Fibroblast of pulmonary artery (primary cell): ENCODE data around the gene LUZP1.

Experiments
- DNase-seq: peaks from one replicate; pipeline ENCODE4 v3.0.0-alpha.2; 2010; ENCODE audit warnings: low read depth
- H3K4me3 ChIP-seq: replicated peaks from 2 replicates; pipeline ENCODE4 v1.5.1; 2011; ENCODE audit warnings: low read depth, mild to moderate bottlenecking, control low read depth, low read length, moderate library complexity
- TF ChIP-seq, protein P1 (sequence below): IDR thresholded peaks from 2 replicates; pipeline ENCODE4 v1.5.1; 2011; ENCODE audit warnings: mild to moderate bottlenecking, control low read depth, low read length, inconsistent platforms; ENCODE audit errors: missing control alignments

Gene LUZP1

DNA sequence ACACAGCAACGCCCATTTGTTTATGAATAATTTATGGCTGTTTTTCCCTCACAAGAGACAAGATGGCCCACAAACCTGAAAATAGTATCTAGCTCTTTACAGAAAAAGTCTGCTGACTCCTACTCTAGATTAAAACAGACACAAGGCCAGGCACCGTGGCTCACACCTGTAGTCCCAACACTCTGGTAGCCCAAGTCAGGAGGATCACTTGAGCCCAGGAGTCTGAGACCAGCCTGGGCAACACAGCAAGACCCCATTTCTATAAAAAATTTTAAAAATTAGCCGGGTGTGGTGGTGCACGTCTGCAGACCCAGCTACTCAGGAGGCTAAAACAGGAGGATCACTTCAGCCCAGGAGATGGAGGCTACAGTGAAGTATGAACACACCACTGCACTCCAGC is 34.6 kb downstream of the LUZP1 start:
- TF ChIP-seq, protein P1, sequence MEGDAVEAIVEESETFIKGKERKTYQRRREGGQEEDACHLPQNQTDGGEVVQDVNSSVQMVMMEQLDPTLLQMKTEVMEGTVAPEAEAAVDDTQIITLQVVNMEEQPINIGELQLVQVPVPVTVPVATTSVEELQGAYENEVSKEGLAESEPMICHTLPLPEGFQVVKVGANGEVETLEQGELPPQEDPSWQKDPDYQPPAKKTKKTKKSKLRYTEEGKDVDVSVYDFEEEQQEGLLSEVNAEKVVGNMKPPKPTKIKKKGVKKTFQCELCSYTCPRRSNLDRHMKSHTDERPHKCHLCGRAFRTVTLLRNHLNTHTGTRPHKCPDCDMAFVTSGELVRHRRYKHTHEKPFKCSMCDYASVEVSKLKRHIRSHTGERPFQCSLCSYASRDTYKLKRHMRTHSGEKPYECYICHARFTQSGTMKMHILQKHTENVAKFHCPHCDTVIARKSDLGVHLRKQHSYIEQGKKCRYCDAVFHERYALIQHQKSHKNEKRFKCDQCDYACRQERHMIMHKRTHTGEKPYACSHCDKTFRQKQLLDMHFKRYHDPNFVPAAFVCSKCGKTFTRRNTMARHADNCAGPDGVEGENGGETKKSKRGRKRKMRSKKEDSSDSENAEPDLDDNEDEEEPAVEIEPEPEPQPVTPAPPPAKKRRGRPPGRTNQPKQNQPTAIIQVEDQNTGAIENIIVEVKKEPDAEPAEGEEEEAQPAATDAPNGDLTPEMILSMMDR, result no peak
- no peak overlapping the region for H3K4me3 ChIP-seq
- DNase-seq, result no peak

DNA sequence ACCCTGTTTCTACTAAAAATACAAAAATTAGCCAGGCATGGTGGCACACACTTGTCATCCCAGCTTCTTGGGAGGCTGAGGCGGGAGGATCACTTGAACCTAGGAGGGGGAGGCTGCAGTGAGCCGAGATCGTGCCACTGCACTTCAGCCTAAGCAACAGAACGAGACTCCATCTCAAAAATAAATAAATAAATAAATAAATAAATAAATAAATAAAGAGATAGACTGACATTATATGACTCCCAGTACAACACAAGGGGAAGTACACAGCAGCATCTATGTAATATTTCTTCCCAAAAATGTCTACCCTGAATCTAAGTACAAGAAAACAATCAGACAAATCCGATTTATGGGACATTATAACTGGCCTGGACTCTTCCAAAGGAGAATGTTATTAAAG is 35.1 kb downstream of the LUZP1 start:
- no peak for DNase-seq
- TF ChIP-seq, protein P1, result no peak

DNA sequence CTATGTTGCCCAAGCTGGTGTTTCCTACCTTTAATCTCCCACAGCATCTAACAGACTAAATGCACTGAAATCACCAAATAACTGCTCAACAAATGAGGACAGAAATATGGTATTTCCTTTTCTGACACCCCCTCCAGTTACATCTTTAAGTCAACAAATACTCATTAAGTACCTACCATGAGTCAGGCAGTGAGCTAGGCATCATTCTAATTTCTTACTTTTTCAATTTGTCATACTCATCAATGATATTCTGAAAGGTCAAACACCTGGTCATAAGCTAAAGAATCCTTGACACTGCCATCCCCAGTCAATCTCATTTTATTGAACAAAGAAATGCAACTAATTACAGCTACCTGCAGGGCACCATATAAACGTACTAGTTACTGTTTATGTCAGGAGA is 36.6 kb downstream of the LUZP1 start:
- TF ChIP-seq, protein P1, result no peak
- H3K4me3 ChIP-seq, result no peak overlapping the region
- DNase-seq, result no peak

More for the DNA sequence above, 35.1 kb downstream of the LUZP1 start:
- H3K4me3 ChIP-seq, result no peak overlapping the region

DNA sequence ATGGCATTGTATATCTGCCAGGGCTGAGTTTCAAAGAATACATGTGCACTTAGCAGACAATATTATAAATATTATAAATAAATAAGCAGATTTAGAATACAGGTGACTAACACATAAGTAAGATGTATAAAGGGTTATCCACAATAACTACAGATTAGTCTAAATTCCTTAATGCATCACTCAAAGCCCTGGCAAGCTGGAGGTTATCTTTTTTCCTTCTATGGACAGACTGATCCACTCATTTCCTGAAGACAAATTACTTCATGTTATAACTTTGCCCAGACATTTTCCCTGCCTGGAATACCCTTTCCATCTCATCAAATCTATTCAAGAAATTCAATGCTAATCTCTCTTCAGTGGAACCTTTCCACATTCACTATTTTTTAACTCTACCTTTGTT is 38.8 kb downstream of the LUZP1 start:
- TF ChIP-seq, protein P1, result no peak
- DNase-seq, result peak; percentile 31
- H3K4me3 ChIP-seq, result no peak overlapping the region

DNA sequence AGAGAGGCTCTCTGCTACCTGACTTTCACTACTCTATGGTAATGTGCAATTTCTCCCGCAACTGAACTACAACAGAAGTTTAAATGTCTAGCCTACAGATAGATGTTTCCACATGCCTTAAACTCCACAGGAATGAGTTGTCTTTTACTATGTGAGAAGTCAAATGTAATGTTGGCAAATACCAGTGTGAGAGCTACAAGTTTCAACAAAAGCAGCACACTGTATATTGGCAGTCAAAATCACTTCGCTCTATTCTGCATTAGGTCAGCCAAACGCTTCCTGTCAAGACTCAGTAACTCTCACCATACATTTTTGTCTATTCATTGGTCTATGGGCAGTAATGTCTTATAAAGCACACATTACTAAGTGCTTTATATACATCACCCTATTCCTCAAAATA is 41.9 kb downstream of the LUZP1 start:
- DNase-seq, result peak; percentile 71
- H3K4me3 ChIP-seq, result no peak overlapping the region
- TF ChIP-seq, protein P1, result no peak

DNA sequence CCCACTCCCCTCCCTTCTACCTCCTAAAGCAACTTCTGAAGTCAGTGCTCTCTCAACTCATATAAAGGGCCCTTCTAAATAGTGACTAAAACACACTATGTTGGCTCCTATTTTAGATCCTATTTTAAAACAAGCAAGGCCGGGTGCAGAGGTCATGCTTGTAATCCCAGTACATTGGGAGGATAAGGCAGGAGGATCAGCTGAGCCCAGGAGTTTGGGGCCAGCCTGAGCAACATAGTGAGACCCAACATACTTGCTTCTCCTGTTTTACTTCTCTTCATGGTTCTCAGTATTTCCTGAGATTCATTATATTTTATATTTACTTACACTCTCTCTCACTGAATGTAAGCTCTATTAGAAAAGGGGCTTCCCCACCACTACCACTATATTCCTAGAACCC is 42.5 kb downstream of the LUZP1 start:
- no peak for DNase-seq
- H3K4me3 ChIP-seq, result no peak overlapping the region
- TF ChIP-seq, protein P1, result no peak

DNA sequence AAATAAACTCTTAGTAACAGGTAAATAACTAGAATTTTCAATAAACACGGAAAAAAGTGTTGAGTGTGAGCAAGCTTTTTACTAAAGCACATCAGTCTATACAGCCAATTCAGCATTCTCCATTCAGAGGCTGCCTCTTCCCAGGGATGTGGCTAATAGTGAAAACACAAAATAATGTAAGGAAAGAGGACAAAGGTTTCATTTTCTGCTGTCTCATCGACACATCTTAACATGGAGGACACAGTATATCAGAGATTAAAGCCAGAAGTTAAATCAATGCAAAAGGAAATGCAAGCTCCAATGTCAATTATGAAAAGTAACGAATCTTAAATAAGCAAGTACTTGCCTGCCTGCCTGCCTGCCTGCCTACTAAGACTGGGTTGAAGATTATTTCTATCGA is 43.2 kb downstream of the LUZP1 start:
- DNase-seq, result no peak
- no peak overlapping the region for H3K4me3 ChIP-seq
- TF ChIP-seq, protein P1, result no peak
